WI38 (cell line): Measurements from ENCODE around the gene INAFM1.
A peak's percentile ranks its signal among the peaks of the same experiment; 100 is the strongest.

Experiments used
- H3K4me3 ChIP-seq: 2 replicates; pipeline ENCODE4 v1.5.1; 2011; ENCODE audit warnings: low read depth, mild to moderate bottlenecking, control low read depth, low read length
- CTCF ChIP-seq: IDR thresholded peaks from 2 replicates; pipeline ENCODE4 v1.5.1; 2012; ENCODE audit warnings: low read depth, mild to moderate bottlenecking, control low read depth, low read length

Gene INAFM1

GRCh38 chr19:47274071-47274890 is at the start of gene INAFM1:
TSS of gene INAFM1 (plus strand) at chr19:47274885. CDS start at chr19:47274920, 35 bp downstream.
- H3K4me3 ChIP-seq = peak within 1 kb of the TSS; percentile 71
- no peak for TF ChIP-seq CTCF

GRCh38 chr19:47225746-47226425 is 48.8 kb upstream of the INAFM1 start:
- no peak for TF ChIP-seq CTCF

GRCh38 chr19:47226426-47227351 is 48.0 kb upstream of the INAFM1 start:
- TF ChIP-seq CTCF = no peak
- H3K4me3 ChIP-seq = peak overlapping the region; percentile 89

More at GRCh38 chr19:47225746-47226425, 48.8 kb upstream of the INAFM1 start:
- H3K4me3 ChIP-seq = peak overlapping the region; percentile 89

- no peak for TF ChIP-seq CTCF
- peak overlapping the region; percentile 89 for H3K4me3 ChIP-seq
These were observed 47.1 kb upstream of the INAFM1 start for GRCh38 chr19:47227352-47228167.

GRCh38 chr19:47228168-47228936 is 46.3 kb upstream of the INAFM1 start:
- peak overlapping the region; percentile 89 for H3K4me3 ChIP-seq
- TF ChIP-seq CTCF = no peak
